Esophagus muscularis mucosa (tissue), 3 donors: Measurements from ENCODE around the gene PBX4.

ENCODE experiments used
- POLR2AphosphoS5 ChIP-seq, 2 donors: sonication (generic); formaldehyde crosslinking; IDR thresholded peaks; one replicate each; pipeline ENCODE4 v1.6.1; 2017; ENCODE audit warnings: antibody characterized with exemption in 2 of 2
- TF ChIP-seq, protein P1 (sequence below), 3 experiments: fragments of 200-600 bp in 2 of 3; fragments of 450-650 bp in 1 of 3; sonication (generic) in 2 of 3; IDR thresholded peaks; one replicate each; pipeline ENCODE4 v1.5.1; 2017 to 2019; ENCODE audit warnings: antibody characterized with exemption in 3 of 3, mild to moderate bottlenecking in 2 of 3, moderate library complexity in 1 of 3

DNA sequence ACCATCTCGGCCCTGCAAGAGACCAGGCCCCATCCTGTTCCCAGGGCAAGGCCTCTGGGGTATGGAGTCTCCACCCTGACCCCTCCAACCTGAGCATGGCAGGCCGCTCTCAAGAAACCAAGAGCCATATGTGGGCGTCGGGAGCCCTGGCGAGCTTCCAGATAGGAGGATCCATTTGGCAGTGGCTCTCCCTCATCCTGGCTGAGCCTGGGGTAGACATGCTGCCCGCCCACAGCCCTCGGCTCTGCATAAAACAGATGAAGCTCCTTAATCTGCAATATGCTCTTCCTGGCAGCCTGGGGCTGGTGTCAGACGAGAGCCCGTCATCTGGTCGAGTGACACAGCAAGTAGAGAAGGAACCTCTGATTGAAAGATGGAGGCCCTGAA, 38.9 kb upstream of the PBX4 start:
- no peak for TF ChIP-seq POLR2AphosphoS5 (IDR thresholded peaks at IDR 0.05)
- TF ChIP-seq, protein P1, sequence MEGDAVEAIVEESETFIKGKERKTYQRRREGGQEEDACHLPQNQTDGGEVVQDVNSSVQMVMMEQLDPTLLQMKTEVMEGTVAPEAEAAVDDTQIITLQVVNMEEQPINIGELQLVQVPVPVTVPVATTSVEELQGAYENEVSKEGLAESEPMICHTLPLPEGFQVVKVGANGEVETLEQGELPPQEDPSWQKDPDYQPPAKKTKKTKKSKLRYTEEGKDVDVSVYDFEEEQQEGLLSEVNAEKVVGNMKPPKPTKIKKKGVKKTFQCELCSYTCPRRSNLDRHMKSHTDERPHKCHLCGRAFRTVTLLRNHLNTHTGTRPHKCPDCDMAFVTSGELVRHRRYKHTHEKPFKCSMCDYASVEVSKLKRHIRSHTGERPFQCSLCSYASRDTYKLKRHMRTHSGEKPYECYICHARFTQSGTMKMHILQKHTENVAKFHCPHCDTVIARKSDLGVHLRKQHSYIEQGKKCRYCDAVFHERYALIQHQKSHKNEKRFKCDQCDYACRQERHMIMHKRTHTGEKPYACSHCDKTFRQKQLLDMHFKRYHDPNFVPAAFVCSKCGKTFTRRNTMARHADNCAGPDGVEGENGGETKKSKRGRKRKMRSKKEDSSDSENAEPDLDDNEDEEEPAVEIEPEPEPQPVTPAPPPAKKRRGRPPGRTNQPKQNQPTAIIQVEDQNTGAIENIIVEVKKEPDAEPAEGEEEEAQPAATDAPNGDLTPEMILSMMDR (IDR thresholded peaks at IDR 0.05) = no peak
